HepG2 (cell line): ENCODE measurements around the gene F12. TPM values are rescaled to one million over a fixed set of nuclear protein-coding genes. Genes with fewer than 3 reads are reported as not detected.

ENCODE experiments used
- ATAC-seq: fragments of 200-7000 bp; cut with Tn5 transposase; 3 replicates; pipeline ENCODE4 v1.9.1; 2020; ENCODE audit warnings: mild to moderate bottlenecking, moderate library complexity
- BruUV-seq: library from RNA; stranded (reverse); fragments of 400-500 nt; replicated peaks from 2 replicates; lab custom pipeline; 2021; lab: Mats Ljungman, UMichigan
- CTCF ChIA-PET: fragments of 300-600 bp; formaldehyde crosslinking; extraction: SDS; loops from one replicate; lab custom pipeline; 2021; ENCODE audit warnings: low total read pairs, inconsistent platforms, low intra/inter-chr PET ratio; lab: Yijun Ruan, JAX
- POLR2A ChIA-PET: fragments of 350-600 bp; sonication (Branson Sonifier 250); formaldehyde crosslinking; loops from one replicate; lab custom pipeline; 2020; ENCODE audit warnings: antibody characterized with exemption, inconsistent platforms; lab: Yijun Ruan, JAX
- DNase-seq: peaks from one replicate; pipeline ENCODE4 v3.0.0-alpha.2; 2015; ENCODE audit warnings: low spot score
- FAIRE-seq: peaks from 3 replicates; lab custom pipeline; 2011; peaks lifted over from hg19 to GRCh38; lab: Jason Lieb, UNC
- H2AFZ ChIP-seq: one replicate; pipeline ENCODE4 v1.6.1; 2011; ENCODE audit warnings: low read length, inconsistent platforms
- H3K27ac ChIP-seq: fragments of 300-600 bp; 3 replicates; pipeline ENCODE4 v1.8.0; 2011; ENCODE audit warnings: mixed run types, mild to moderate bottlenecking, mixed read lengths, low read length, inconsistent platforms; ENCODE audit not compliant: insufficient read depth; ENCODE audit errors: extremely low read length
- H3K27me3 ChIP-seq, 2 experiments: fragments of 200-600 bp in 1 of 2; 2 replicates in 1 of 2; 3 replicates in 1 of 2; pipeline versions ENCODE4 v1.6.0 to v1.8.0; 2011; ENCODE audit warnings: low read length in 2 of 2, mild to moderate bottlenecking in 2 of 2, moderate library complexity in 2 of 2, inconsistent platforms in 1 of 2; ENCODE audit not compliant: insufficient read depth in 2 of 2, control insufficient read depth in 1 of 2
- H3K36me3 ChIP-seq, 2 experiments: fragments of 200-600 bp in 1 of 2; replicated peaks in 1 of 2; 2 replicates in 1 of 2; 3 replicates in 1 of 2; pipeline versions ENCODE4 v1.5.1 to v1.8.0; 2011; ENCODE audit warnings: low read length in 2 of 2, inconsistent platforms in 1 of 2; ENCODE audit not compliant: insufficient read depth in 2 of 2, control insufficient read depth in 1 of 2
- H3K4me1 ChIP-seq: 2 replicates; pipeline ENCODE4 v1.5.1; 2012; ENCODE audit warnings: low read length, inconsistent platforms; ENCODE audit not compliant: insufficient read depth
- H3K4me2 ChIP-seq: 2 replicates; pipeline ENCODE4 v1.6.0; 2011; ENCODE audit warnings: low read depth, low read length, inconsistent platforms
- H3K4me3 ChIP-seq, 3 experiments: fragments of 200-600 bp in 1 of 3; sonication (generic), shearing (Covaris generic) in 1 of 3; replicated peaks in 1 of 3; 2 replicates each; pipeline ENCODE4 v1.5.1; 2011 to 2016; ENCODE audit warnings: low read length in 3 of 3, inconsistent platforms in 2 of 3, low read depth in 2 of 3, mild to moderate bottlenecking in 2 of 3, control low read depth in 1 of 3, mixed read lengths in 1 of 3; ENCODE audit not compliant: insufficient read depth in 1 of 3
- H3K79me2 ChIP-seq: one replicate; pipeline ENCODE4 v1.6.1; 2011; ENCODE audit warnings: low read length, inconsistent platforms; ENCODE audit not compliant: insufficient read depth
- H3K9ac ChIP-seq: 2 replicates; pipeline ENCODE4 v1.6.0; 2011; ENCODE audit warnings: mild to moderate bottlenecking, low read depth, low read length, inconsistent platforms; ENCODE audit not compliant: insufficient read depth
- H3K9me3 ChIP-seq: 2 replicates; pipeline ENCODE4 v1.5.1; 2012; ENCODE audit warnings: mild to moderate bottlenecking, low read length
- H4K20me1 ChIP-seq: 2 replicates; pipeline ENCODE4 v1.6.0; 2011; ENCODE audit warnings: inconsistent platforms, mild to moderate bottlenecking, low read length, moderate library complexity; ENCODE audit not compliant: insufficient read depth
- AGO2 ChIP-seq: fragments of 200-400 bp; formaldehyde crosslinking; optimal IDR thresholded peaks from 2 replicates; pipeline ENCODE3; 2017; ENCODE audit warnings: mild to moderate bottlenecking, low read depth, low read length, moderate library complexity
- AKAP8 ChIP-seq: sonication (generic); formaldehyde crosslinking; IDR thresholded peaks from 2 replicates; pipeline ENCODE4 v1.5.1; 2020; ENCODE audit warnings: mild to moderate bottlenecking, missing genetic modification reagents
- HNRNPL ChIP-seq: fragments of 200-400 bp; formaldehyde crosslinking; IDR thresholded peaks from 2 replicates; pipeline ENCODE4 v1.6.1; 2017; ENCODE audit warnings: mild to moderate bottlenecking, low read depth, low read length
- JUN ChIP-seq: sonication (generic); formaldehyde crosslinking; IDR thresholded peaks from 2 replicates; pipeline ENCODE4 v1.4.0; 2020; ENCODE audit warnings: mild to moderate bottlenecking, missing genetic modification reagents
- MBD4 ChIP-seq: IDR thresholded peaks from 2 replicates; pipeline ENCODE4 v1.6.1; 2012; ENCODE audit warnings: low read length, inconsistent platforms, borderline replicate concordance
- NFATC3 ChIP-seq: sonication (generic); formaldehyde crosslinking; IDR thresholded peaks from 2 replicates; pipeline ENCODE4 v1.5.1; 2020; ENCODE audit warnings: mild to moderate bottlenecking, missing genetic modification reagents
- POLR2G ChIP-seq: fragments of 200-400 bp; formaldehyde crosslinking; IDR thresholded peaks from 2 replicates; pipeline ENCODE4 v1.6.1; 2018; ENCODE audit warnings: mild to moderate bottlenecking, low read depth, low read length, moderate library complexity
- RBFOX2 ChIP-seq: fragments of 200-400 bp; formaldehyde crosslinking; IDR thresholded peaks from 2 replicates; pipeline ENCODE4 v1.6.1; 2017; ENCODE audit warnings: low read depth, mild to moderate bottlenecking, low read length
- SPEN ChIP-seq: sonication (generic); formaldehyde crosslinking; IDR thresholded peaks from 2 replicates; pipeline ENCODE4 v1.5.1; 2020; ENCODE audit warnings: low read depth, mild to moderate bottlenecking, missing genetic modification reagents
- ZNF639 ChIP-seq: conservative IDR thresholded peaks from 2 replicates; pipeline ENCODE4 v1.6.1; 2018; ENCODE audit warnings: missing genetic modification reagents
- ZNF652 ChIP-seq: IDR thresholded peaks from 2 replicates; pipeline ENCODE4 v1.6.1; 2016; ENCODE audit warnings: low read depth, borderline replicate concordance
- ZNF746 ChIP-seq: sonication (generic); formaldehyde crosslinking; IDR thresholded peaks from 2 replicates; pipeline ENCODE4 v1.8.0; 2022; ENCODE audit warnings: mild to moderate bottlenecking, missing genetic modification reagents
- WGBS: methylation state at CpG from one replicate; pipeline ENCODE4 v1.1.6; 2017; ENCODE audit warnings: low lambda C conversion rate; 5-methylcytosine and 5-hydroxymethylcytosine counted together
- in situ Hi-C: cut with HindIII; loops from 2 replicates; pipeline ENCODE4 v1.10.0; 2017; ENCODE audit warnings: low pct_unique_long_range_greater_than_20kb; ENCODE audit not compliant: extremely low pct_ligation_motif_present
- intact Hi-C: fragments of 100-400 bp; cut with micrococcal nuclease; formaldehyde crosslinking; loops from one replicate; pipeline ENCODE4 v1.10.0; 2022; ENCODE audit not compliant: unreplicated experiment
- polyA plus RNA-seq, 8 experiments: library from polyadenylated mRNA; depleted of rRNA in 3 of 8; stranded (reverse) in 7 of 8; unstranded in 1 of 8; fragments of >200 nt; fragmentation: Illumina TruSeq in 4 of 8; extraction: Trizol in 4 of 8; gene quantifications; 2 replicates each; pipeline versions ENCODE4 v1.2.1 to v1.2.3, GENCODE V29; 2011 to 2016; ENCODE audit warnings: low read depth in 4 of 8, missing spikeins in 1 of 8, mixed read lengths in 1 of 8; ENCODE audit not compliant: insufficient read depth in 1 of 8
- total RNA-seq, 5 experiments: library from RNA; depleted of rRNA; stranded (reverse); fragments of >200 nt; fragmentation: Illumina TruSeq; extraction: Trizol; gene quantifications; 2 replicates each; pipeline ENCODE4 v1.2.3, GENCODE V29; 2016; ENCODE audit warnings: low read depth in 1 of 5
- TF ChIP-seq, protein P1 (sequence below): sonication (generic); formaldehyde crosslinking; IDR thresholded peaks from 2 replicates; pipeline ENCODE4 v1.8.1; 2023; ENCODE audit warnings: missing genetic modification reagents, mild to moderate bottlenecking, borderline replicate concordance
- TF ChIP-seq, protein P2 (sequence below): sonication (generic); formaldehyde crosslinking; IDR thresholded peaks from 2 replicates; pipeline ENCODE4 v1.5.1; 2020; ENCODE audit warnings: missing genetic modification reagents, mild to moderate bottlenecking, borderline replicate concordance

F12 gene
- total and polyA plus RNA-seq, 2 of the 13 experiments (the other 11 are each of a cell fraction or from before 2014, with no cell fraction given), result 2.5 to 3.0 TPM

DNA sequence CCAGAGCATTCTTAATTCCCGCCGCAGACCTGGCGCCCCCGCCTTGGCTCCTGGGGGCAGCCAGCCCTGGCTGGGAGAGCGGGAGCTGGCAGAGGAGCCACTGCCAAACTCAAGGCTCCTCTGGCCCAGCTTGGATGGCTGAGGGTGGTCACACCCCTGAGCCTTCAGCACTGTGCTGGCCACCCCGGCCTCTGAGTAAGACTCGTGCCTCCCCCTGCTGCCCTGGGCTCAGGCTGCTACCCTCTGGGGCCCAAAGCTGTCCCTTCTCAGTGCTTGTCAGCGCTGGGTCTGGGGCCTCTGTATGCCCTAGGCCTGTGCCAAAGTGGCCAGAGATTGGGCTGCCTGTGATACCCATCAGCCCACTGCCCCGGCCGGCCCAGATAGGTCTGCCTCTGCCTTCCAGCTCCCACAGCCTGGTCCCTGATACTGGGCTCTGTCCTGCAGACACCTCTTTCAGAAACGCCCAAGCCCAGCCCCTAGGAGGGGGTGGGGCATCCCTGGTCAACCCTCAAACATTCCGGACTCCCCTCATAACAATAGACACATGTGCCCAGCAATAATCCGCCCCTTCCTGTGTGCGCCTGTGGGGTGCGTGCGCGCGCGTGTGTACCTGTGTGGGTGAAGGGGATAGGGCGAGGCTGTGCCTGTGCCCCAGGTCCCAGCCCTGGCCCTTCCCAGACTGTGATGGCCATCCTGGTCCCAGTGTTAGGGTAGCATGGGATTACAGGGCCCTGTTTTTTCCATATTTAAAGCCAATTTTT is 32.9 kb upstream of the F12 start (continued):
- peak; percentile 52; the same call in 1 of the 2 replicates for TF ChIP-seq RBFOX2
- no peak for TF ChIP-seq NFATC3 (CRISPR knock-in tag)

DNA sequence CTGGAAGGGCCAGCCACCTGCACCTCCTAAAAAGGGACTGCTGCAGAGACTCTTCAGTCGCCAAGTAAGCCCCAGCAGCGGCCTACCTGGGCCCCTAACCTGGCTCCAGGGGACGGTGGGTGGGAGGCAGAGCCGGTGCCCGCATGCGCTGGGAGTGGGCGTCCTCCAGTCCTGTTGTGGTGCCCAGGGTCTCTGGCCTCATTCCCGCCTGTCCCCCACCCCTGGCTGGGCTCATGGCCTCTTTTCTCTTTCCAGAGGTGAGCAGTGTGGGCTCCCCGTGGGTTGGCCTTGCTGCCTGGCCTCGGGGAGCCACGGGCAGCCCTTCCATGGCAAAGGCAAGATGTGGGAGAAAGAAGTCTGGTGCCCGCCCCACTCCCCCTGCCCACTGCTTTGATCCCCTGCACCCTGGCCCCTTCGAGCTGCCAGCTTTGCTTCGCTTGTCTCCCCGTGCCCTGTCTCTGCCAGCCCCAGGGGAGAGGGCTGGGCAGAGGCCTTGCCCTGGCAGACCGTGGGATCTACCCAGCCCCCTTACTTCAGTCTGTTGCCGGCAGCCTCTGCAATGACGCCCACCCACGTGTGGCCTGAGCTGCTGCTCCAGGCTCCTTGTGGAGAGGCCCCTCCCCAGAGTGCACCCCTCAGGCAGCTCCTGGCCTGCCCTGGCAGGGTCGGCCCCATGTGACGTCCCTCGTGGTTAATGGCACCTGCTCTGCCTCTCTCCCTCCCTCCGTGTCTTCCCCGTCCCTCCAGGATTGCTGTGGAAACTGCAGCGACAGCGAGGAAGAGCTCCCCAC is 31.8 kb upstream of the F12 start:
- no peaks in the 10 kb centered on the region for H3K9me3 ChIP-seq
- BruUV-seq, result no TSS peak
- peaks cover 8 to 16% of the 10 kb centered on the region in 2 experiments; a peak in 4 of 5 replicates for H3K36me3 ChIP-seq
- H3K27me3 ChIP-seq, result no peaks in the 10 kb centered on the region
- H2AFZ ChIP-seq, result no peak overlapping the region
- H3K4me3 ChIP-seq, result no peak overlapping the region
- intact Hi-C loops (no loop called here), in situ Hi-C loops (no loop called here)
- ChIA-PET CTCF (no interaction called here), POLR2A (interaction anchor here (1.3 to 2.0 kb wide), 3 partner anchors 13 to 16 kb away, joined by 3 to 8 read pairs (median 5); partner anchors contain the start of gene GRK6)
- H3K27ac ChIP-seq, result no peak overlapping the region
- H3K9ac ChIP-seq, result no peak overlapping the region
- FAIRE-seq (no peak), DNase-seq (no peak), ATAC-seq (no peak)
- TF ChIP-seq RBFOX2, result peak; percentile 64
- no peak for TF ChIP-seq SPEN (CRISPR knock-in tag)
- no peak for TF ChIP-seq ZNF639 (CRISPR knock-in tag)
- no peak for TF ChIP-seq ZNF746 (CRISPR knock-in tag)
- no peak for TF ChIP-seq MBD4
- TF ChIP-seq HNRNPL, result 0 out of 2 replicates have a peak, but pooled peaks have one; percentile 44
- no peak for TF ChIP-seq ZNF652 (CRISPR knock-in tag)
- TF ChIP-seq AKAP8 (CRISPR knock-in tag), result peak; percentile 13; the same call in 1 of the 2 replicates
- peak; percentile 38; the same call in 1 of the 2 replicates for TF ChIP-seq POLR2G
- peak; percentile 85 for TF ChIP-seq AGO2
- TF ChIP-seq, protein P1, sequence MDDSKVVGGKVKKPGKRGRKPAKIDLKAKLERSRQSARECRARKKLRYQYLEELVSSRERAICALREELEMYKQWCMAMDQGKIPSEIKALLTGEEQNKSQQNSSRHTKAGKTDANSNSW (CRISPR knock-in tag), result no peak
- no peak for TF ChIP-seq JUN (CRISPR knock-in tag)
- TF ChIP-seq, protein P2, sequence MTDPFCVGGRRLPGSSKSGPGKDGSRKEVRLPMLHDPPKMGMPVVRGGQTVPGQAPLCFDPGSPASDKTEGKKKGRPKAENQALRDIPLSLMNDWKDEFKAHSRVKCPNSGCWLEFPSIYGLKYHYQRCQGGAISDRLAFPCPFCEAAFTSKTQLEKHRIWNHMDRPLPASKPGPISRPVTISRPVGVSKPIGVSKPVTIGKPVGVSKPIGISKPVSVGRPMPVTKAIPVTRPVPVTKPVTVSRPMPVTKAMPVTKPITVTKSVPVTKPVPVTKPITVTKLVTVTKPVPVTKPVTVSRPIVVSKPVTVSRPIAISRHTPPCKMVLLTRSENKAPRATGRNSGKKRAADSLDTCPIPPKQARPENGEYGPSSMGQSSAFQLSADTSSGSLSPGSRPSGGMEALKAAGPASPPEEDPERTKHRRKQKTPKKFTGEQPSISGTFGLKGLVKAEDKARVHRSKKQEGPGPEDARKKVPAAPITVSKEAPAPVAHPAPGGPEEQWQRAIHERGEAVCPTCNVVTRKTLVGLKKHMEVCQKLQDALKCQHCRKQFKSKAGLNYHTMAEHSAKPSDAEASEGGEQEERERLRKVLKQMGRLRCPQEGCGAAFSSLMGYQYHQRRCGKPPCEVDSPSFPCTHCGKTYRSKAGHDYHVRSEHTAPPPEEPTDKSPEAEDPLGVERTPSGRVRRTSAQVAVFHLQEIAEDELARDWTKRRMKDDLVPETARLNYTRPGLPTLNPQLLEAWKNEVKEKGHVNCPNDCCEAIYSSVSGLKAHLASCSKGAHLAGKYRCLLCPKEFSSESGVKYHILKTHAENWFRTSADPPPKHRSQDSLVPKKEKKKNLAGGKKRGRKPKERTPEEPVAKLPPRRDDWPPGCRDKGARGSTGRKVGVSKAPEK (CRISPR knock-in tag), result no peak
- H3K79me2 ChIP-seq, result no peaks in the 10 kb centered on the region
- H3K4me2 ChIP-seq, result no peak overlapping the region
- peaks cover 2% of the 10 kb centered on the region; the same call in 1 of the 2 replicates for H4K20me1 ChIP-seq
- 97% methylated on average over 17 of the region's 26 CpGs for WGBS
- peaks cover 31% of the 10 kb centered on the region for H3K4me1 ChIP-seq
